Measurements from ENCODE around the gene RANBP3.

The RANBP3 gene

GRCh38 chr19:5953030-5953589 is 24.8 kb downstream of the RANBP3 start:
- H3K9me3 ChIP-seq (ENCODE audit: low read length), result no peaks in the 10 kb centered on the region
- peaks cover 88% of the 10 kb centered on the region for H3K4me1 ChIP-seq (ENCODE audit: insufficient read depth, low read length, severe bottlenecking)
- peaks cover 51% of the 10 kb centered on the region for H3K79me2 ChIP-seq (ENCODE audit: insufficient read depth, low read length)
- H2AFZ ChIP-seq (ENCODE audit: low read length), result no peak overlapping the region
- H4K20me1 ChIP-seq (ENCODE audit: insufficient read depth, low read length), result no peaks in the 10 kb centered on the region
- TF ChIP-seq EZH2 (IDR thresholded peaks at IDR 0.05; ENCODE audit: borderline replicate concordance, low read length), result no peak
- no peak for TF ChIP-seq CTCF (IDR thresholded peaks at IDR 0.05; ENCODE audit: low read length)
- no peak overlapping the region for H3K9ac ChIP-seq (ENCODE audit: low read length)
- H3K4me3 ChIP-seq (ENCODE audit: low read depth, low read length, poor library complexity, severe bottlenecking), result no peak overlapping the region
- H3F3A ChIP-seq (ENCODE audit: insufficient read depth, low read length), result no peaks in the 10 kb centered on the region
- H3K27ac ChIP-seq (ENCODE audit: low read depth, low read length, poor library complexity, severe bottlenecking), result peak overlapping the region; percentile 98
- H3K36me3 ChIP-seq (ENCODE audit: insufficient read depth, low read length), result peaks cover 15% of the 10 kb centered on the region; the same call in 1 of the 2 replicates
- H3K4me2 ChIP-seq (ENCODE audit: low read length), result peak overlapping the region; percentile 44; the same call in 1 of the 2 replicates
- no peaks in the 10 kb centered on the region for H3K27me3 ChIP-seq (ENCODE audit: insufficient read depth, low read length)
- H3K9me2 ChIP-seq (ENCODE audit: low read depth, low read length), result no peaks in the 10 kb centered on the region

- H3K4me3 ChIP-seq (ENCODE audit: low read depth, low read length, poor library complexity, severe bottlenecking), result no peak overlapping the region
- H3K9me3 ChIP-seq (ENCODE audit: low read length), result no peaks in the 10 kb centered on the region
- H4K20me1 ChIP-seq (ENCODE audit: insufficient read depth, low read length), result no peaks in the 10 kb centered on the region
- peak overlapping the region; percentile 98 for H3K27ac ChIP-seq (ENCODE audit: low read depth, low read length, poor library complexity, severe bottlenecking)
- peaks cover 13% of the 10 kb centered on the region; the same call in 1 of the 2 replicates for H3K36me3 ChIP-seq (ENCODE audit: insufficient read depth, low read length)
- H3K9me2 ChIP-seq (ENCODE audit: low read depth, low read length), result no peaks in the 10 kb centered on the region
- no peak overlapping the region; the same call in 1 of the 2 replicates for H3K9ac ChIP-seq (ENCODE audit: low read length)
- no peak overlapping the region for H2AFZ ChIP-seq (ENCODE audit: low read length)
- H3K4me1 ChIP-seq (ENCODE audit: insufficient read depth, low read length, severe bottlenecking), result peaks cover 88% of the 10 kb centered on the region
- peaks cover 47% of the 10 kb centered on the region for H3K79me2 ChIP-seq (ENCODE audit: insufficient read depth, low read length)
- no peaks in the 10 kb centered on the region for H3F3A ChIP-seq (ENCODE audit: insufficient read depth, low read length)
- H3K4me2 ChIP-seq (ENCODE audit: low read length), result peak overlapping the region; percentile 14; the same call in 1 of the 2 replicates
- TF ChIP-seq CTCF (IDR thresholded peaks at IDR 0.05; ENCODE audit: low read length) (no peak), EZH2 (IDR thresholded peaks at IDR 0.05; ENCODE audit: borderline replicate concordance, low read length) (no peak)
- H3K27me3 ChIP-seq (ENCODE audit: insufficient read depth, low read length), result no peaks in the 10 kb centered on the region
Measured at GRCh38 chr19:5952193-5953029, 25.5 kb downstream of the RANBP3 start.

- H3K9me2 ChIP-seq (ENCODE audit: low read depth, low read length), result no peaks in the 10 kb centered on the region
- no peaks in the 10 kb centered on the region for H3K9me3 ChIP-seq (ENCODE audit: low read length)
- H3K4me2 ChIP-seq (ENCODE audit: low read length), result peak overlapping the region; percentile 14; the same call in 1 of the 2 replicates
- no peaks in the 10 kb centered on the region for H3F3A ChIP-seq (ENCODE audit: insufficient read depth, low read length)
- H3K4me3 ChIP-seq (ENCODE audit: low read depth, low read length, poor library complexity, severe bottlenecking), result peak overlapping the region; percentile 11
- H3K4me1 ChIP-seq (ENCODE audit: insufficient read depth, low read length, severe bottlenecking), result peaks cover 82% of the 10 kb centered on the region
- H3K79me2 ChIP-seq (ENCODE audit: insufficient read depth, low read length), result peaks cover 39% of the 10 kb centered on the region
- TF ChIP-seq EZH2 (IDR thresholded peaks at IDR 0.05; ENCODE audit: borderline replicate concordance, low read length), result no peak
- TF ChIP-seq CTCF (IDR thresholded peaks at IDR 0.05; ENCODE audit: low read length), result no peak
- no peak overlapping the region; the same call in 1 of the 2 replicates for H3K9ac ChIP-seq (ENCODE audit: low read length)
- H2AFZ ChIP-seq (ENCODE audit: low read length), result no peak overlapping the region
- H3K27me3 ChIP-seq (ENCODE audit: insufficient read depth, low read length), result no peaks in the 10 kb centered on the region
- H3K27ac ChIP-seq (ENCODE audit: low read depth, low read length, poor library complexity, severe bottlenecking), result peak overlapping the region; percentile 98
- peaks cover 13% of the 10 kb centered on the region; the same call in 1 of the 2 replicates for H3K36me3 ChIP-seq (ENCODE audit: insufficient read depth, low read length)
- H4K20me1 ChIP-seq (ENCODE audit: insufficient read depth, low read length), result no peaks in the 10 kb centered on the region
Measured at GRCh38 chr19:5951338-5951861, 26.5 kb downstream of the RANBP3 start.
